Epithelial cell of prostate (primary cell): Measurements from ENCODE around the gene EYA4.
A peak's percentile ranks its signal among the peaks of the same experiment; 100 is the strongest.
"Not testable (repeated sequence)": the region's sequence is repeated elsewhere in the genome, so short reads cannot be mapped to it uniquely, and the experiment has no call there.

Experiments used
- DNase-seq: peaks from one replicate; pipeline ENCODE4 v3.0.0-alpha.2; 2011; ENCODE audit warnings: low read depth, low spot score
- H3K27ac ChIP-seq: fragments of 450-650 bp; 2 replicates; pipeline ENCODE4 v1.5.1; 2017; ENCODE audit warnings: mild to moderate bottlenecking

The EYA4 gene

DNA sequence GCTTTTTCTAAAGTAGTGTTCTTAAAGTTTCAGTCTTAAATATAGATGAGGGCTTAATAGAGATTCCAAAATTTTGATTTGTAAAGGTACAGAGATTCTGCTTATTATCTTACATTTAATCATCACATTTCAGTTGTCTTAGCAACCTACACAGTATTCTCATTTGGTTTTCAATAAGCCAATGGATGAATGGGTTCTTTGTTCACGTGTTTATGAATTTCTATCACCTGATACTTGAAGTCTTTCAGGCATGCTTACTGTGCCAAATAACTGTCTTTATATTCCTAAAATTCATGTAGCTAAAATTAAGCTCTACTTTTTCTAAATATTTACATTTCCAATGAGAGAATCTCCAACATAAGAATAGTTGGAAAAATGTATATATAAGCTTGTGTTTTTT lies 152.7 kb downstream of the EYA4 start:
- no peak for DNase-seq
- H3K27ac ChIP-seq = no peak overlapping the region

GRCh38 chr6:133394630-133395029 lies 153.5 kb downstream of the EYA4 start:
- H3K27ac ChIP-seq = no peak overlapping the region
- no peak for DNase-seq

- no peak overlapping the region for H3K27ac ChIP-seq
- peak; percentile 5 for DNase-seq
Measured at GRCh38 chr6:133396233-133396983, 155.3 kb downstream of the EYA4 start.

- H3K27ac ChIP-seq = no peak overlapping the region
Measured at GRCh38 chr6:133396984-133397348, 155.8 kb downstream of the EYA4 start.

DNA sequence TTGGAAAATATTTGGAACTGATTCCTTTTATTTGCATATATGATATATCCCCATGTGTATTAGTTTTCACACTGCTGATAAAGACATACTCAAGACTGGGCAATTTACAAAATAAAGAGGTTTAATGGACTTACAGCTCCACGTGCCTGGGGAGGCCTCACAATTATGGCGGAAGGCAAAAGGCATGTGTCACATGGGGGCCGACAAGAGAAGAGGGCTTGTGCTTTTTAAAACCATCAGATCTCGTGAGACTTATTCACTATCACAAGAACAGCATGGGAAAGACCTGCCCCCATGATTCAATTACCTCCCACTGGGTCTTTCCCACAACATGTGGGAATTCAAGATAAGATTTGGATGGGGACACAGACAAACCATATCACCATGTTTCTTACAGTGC lies 156.4 kb downstream of the EYA4 start:
- H3K27ac ChIP-seq = not testable (repeated sequence)

More at GRCh38 chr6:133396984-133397348, 155.8 kb downstream of the EYA4 start:
- no peak for DNase-seq

GRCh38 chr6:133399426-133399825 lies 158.3 kb downstream of the EYA4 start:
- DNase-seq = no peak
- H3K27ac ChIP-seq = no peak overlapping the region

More for the DNA sequence above, 156.4 kb downstream of the EYA4 start:
- DNase-seq = not testable (repeated sequence)

- no peak overlapping the region for H3K27ac ChIP-seq
- DNase-seq = no peak
Measured at GRCh38 chr6:133404151-133404550, 163.0 kb downstream of the EYA4 start.

DNA sequence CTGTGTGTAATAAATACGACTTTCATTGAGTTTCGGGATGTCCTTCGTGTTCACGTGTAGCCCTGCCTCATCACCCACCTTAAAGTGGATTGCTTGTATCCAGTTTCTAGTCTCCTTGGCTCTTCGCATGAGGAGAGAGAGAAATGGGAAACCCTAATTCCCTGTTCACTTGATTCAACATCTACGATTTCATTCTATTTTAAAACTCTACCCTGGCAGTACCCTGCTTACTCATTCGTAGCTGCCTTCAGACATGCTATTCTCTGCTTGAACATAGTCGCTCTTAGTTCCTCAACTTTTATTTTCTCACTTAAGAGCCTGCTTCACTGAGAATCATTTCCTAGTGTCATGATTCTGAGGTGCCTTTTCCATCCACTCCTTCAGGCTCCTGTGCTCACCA lies 163.6 kb downstream of the EYA4 start:
- no peak overlapping the region for H3K27ac ChIP-seq
- DNase-seq = no peak

GRCh38 chr6:133407320-133408100 lies 166.4 kb downstream of the EYA4 start:
- no peak overlapping the region for H3K27ac ChIP-seq
- no peak for DNase-seq

DNA sequence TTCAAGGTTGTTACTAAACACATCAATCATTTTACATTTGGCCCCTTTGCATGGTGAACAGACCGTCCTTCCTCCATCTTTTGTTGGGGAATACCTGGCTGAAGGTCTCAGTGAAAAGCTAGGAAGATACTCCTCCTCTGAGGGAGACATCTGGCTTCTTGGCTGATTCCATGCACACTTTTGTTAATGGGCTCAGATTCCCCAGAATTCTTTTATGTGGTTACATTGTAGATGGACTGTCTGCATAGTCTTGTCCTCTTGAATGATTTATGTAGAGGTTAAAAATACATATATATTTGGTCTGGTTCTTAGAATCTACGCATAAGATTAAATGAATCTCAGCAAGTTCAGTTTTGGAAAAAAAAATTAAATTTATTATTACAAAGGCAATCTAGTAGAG lies 167.0 kb downstream of the EYA4 start:
- no peak overlapping the region for H3K27ac ChIP-seq
- DNase-seq = no peak

- no peak for DNase-seq
- H3K27ac ChIP-seq = no peak overlapping the region
Measured at GRCh38 chr6:133408543-133408942, 167.4 kb downstream of the EYA4 start.

- no peak overlapping the region for H3K27ac ChIP-seq
- DNase-seq = no peak
Measured at GRCh38 chr6:133410638-133411435, 169.7 kb downstream of the EYA4 start.

- no peak for DNase-seq
- H3K27ac ChIP-seq = no peak overlapping the region
Measured at GRCh38 chr6:133411757-133412156, 170.6 kb downstream of the EYA4 start.

DNA sequence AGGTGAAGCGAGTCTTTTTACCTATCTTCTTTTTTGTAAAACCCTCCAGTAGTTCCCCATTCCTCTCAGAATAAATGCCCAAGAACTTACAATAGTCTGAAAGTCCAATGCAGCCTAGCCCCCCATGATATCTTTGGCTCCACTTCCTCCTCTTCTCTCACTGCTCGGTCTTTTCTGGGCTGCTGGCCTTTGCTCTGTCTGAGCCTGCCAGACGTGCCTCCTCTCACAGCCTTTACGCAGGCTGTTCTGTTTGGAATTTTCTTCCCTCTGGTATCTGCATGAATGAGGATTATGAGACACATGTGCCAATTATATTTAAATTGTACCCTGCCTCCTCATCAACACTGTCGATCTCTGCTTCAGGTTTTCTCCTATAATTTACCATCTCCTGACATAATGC lies 174.1 kb downstream of the EYA4 start:
- H3K27ac ChIP-seq = no peak overlapping the region
- DNase-seq = no peak

- no peak overlapping the region for H3K27ac ChIP-seq
- no peak for DNase-seq
Measured at GRCh38 chr6:133418108-133418507, 177.0 kb downstream of the EYA4 start.

GRCh38 chr6:133423242-133423641 lies 182.1 kb downstream of the EYA4 start:
- DNase-seq = no peak
- no peak overlapping the region for H3K27ac ChIP-seq

DNA sequence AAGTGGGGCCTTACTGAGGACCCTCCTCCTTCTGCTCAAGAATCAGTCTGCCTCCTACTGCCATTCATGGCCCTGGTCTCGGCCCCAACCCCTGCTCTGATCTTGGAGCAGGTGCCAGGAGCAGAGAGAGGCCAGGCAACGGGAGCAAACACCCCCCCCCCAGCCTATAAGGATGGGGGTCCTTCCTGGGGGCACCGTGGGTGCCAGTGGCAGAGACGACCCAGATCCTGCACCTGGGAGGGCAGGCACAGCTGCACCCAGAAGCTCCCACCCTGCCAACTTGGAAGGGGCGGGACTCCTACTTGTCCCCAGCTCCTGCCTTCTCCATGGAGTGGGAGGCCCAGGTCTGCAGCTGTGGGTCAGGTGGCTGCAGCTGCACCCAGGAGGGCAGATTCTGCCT lies 183.2 kb downstream of the EYA4 start:
- DNase-seq = no peak
- H3K27ac ChIP-seq = no peak overlapping the region

GRCh38 chr6:133426038-133426437 lies 184.9 kb downstream of the EYA4 start:
- no peak for DNase-seq
- no peak overlapping the region for H3K27ac ChIP-seq

GRCh38 chr6:133428295-133428694 lies 187.1 kb downstream of the EYA4 start:
- peak overlapping the region; percentile 58 for H3K27ac ChIP-seq
- DNase-seq = peak; percentile 5

GRCh38 chr6:133430530-133430929 lies 189.4 kb downstream of the EYA4 start:
- no peak for DNase-seq
- H3K27ac ChIP-seq = no peak overlapping the region

- H3K27ac ChIP-seq = no peak overlapping the region
- no peak for DNase-seq
Measured at GRCh38 chr6:133431031-133431430, 189.9 kb downstream of the EYA4 start.
